ENCODE measurements around the gene SHC3.

SHC3 gene

DNA sequence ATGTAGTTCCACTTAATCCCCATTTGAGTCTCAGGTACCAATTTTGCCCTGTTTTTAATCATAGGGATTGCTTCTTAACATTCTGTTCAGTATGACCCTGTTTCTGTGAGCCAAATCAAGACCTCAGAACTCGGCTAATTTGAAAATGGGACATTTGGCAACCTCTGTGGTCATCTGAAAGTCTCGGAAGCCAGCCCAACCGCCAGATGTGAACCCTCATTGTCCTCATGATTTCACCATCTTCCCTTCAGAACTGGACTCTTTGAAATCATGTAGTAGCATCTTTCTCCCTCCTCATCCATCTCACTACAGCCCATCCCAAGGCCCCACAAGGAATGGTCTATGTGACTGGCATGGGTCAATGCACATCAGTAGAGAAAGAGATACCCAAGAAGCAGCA, 98.4 kb downstream of the SHC3 start:
- no peak for DNase-seq (ENCODE audit: low read depth)
- TF ChIP-seq, protein P1, sequence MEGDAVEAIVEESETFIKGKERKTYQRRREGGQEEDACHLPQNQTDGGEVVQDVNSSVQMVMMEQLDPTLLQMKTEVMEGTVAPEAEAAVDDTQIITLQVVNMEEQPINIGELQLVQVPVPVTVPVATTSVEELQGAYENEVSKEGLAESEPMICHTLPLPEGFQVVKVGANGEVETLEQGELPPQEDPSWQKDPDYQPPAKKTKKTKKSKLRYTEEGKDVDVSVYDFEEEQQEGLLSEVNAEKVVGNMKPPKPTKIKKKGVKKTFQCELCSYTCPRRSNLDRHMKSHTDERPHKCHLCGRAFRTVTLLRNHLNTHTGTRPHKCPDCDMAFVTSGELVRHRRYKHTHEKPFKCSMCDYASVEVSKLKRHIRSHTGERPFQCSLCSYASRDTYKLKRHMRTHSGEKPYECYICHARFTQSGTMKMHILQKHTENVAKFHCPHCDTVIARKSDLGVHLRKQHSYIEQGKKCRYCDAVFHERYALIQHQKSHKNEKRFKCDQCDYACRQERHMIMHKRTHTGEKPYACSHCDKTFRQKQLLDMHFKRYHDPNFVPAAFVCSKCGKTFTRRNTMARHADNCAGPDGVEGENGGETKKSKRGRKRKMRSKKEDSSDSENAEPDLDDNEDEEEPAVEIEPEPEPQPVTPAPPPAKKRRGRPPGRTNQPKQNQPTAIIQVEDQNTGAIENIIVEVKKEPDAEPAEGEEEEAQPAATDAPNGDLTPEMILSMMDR (IDR thresholded peaks at IDR 0.05; ENCODE audit: insufficient read depth, low read depth, low read length, missing control alignments) = no peak
- H3K4me3 ChIP-seq (ENCODE audit: low read depth, low read length) = no peak overlapping the region

DNA sequence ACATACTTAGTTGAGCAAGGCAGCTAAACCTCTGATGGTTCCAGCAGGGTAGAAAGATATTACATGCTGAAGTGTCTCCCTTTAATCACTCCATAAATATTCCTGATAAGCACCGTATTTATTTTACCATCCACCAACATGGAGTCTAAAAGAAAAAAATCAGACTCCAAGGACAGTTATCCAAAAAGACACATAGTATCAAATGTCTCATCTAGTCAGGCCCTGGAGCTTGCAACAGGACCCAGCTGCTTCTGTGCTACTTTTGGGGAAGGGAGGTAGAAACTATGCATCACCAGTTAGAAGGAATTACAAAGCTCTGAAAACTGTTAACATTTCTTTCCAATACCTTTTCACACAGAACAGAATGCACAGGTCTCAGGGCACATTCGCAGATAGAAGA, 99.2 kb downstream of the SHC3 start:
- no peak for DNase-seq (ENCODE audit: low read depth)
- H3K4me3 ChIP-seq (ENCODE audit: low read depth, low read length) = no peak overlapping the region
- TF ChIP-seq, protein P1 (IDR thresholded peaks at IDR 0.05; ENCODE audit: insufficient read depth, low read depth, low read length, missing control alignments) = no peak

DNA sequence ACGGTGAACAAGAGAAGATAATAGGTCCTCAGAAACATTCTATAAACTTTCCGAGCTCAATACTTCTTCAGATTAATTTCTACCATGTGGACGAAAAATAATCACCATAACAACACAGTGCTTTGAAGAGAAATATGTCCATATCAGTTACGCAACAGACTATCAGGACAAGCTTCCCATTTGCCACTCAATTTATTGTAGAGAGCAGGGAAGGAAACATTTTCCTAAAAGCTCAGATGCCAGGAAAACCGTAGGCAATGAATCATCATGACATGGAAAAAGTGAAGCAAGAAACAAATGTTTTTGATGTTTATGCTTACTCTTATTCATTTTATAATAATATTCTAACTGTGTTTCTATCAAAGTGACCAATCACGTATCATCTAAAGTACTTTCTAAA, 99.8 kb downstream of the SHC3 start:
- no peak for DNase-seq (ENCODE audit: low read depth)

DNA sequence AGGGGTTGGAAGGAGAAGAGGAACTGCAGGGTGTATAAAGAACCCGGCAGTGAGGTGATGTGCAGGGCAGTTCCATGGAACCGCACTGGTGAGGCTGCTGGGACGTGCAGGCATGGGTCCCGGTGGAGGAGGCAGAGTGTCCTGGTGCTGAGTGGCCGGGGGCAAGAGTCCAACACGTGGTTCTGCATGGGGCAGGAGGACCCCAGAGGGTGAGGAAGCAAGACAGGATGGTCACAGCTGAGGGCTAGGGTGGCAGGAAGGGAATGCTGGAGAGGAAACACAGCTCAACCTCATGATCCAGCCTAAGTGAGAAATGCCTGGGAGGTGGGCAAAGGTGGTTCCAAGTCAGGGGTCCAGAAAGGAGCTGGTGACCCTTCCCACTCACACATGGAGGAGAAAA, 100.2 kb downstream of the SHC3 start:
- TF ChIP-seq, protein P1 (IDR thresholded peaks at IDR 0.05; ENCODE audit: insufficient read depth, low read depth, low read length, missing control alignments) = no peak
- no peak overlapping the region for H3K4me3 ChIP-seq (ENCODE audit: low read depth, low read length)
- DNase-seq (ENCODE audit: low read depth) = no peak

More for the DNA sequence above, 99.8 kb downstream of the SHC3 start:
- H3K4me3 ChIP-seq (ENCODE audit: low read depth, low read length) = no peak overlapping the region
- TF ChIP-seq, protein P1 (IDR thresholded peaks at IDR 0.05; ENCODE audit: insufficient read depth, low read depth, low read length, missing control alignments) = no peak

DNA sequence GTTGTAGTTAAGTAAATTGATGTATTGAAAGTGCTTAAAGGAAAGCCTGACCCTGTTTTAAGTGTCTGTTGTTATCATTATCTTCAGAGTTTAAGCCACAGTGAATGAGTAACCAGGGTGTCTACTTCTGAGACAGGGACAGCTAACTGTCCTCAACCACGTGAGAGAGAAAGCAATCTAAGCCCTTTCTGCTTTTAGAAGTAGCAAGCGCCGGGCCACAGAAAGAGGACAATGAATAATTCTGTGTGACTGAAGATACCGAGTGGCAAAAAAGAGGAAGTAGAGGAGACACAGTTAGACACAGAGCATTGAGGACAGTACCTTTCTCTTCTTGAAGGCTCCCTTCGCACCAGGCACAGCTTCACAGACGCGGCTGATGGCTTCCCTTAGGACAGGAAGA, 101.1 kb downstream of the SHC3 start:
- TF ChIP-seq, protein P1 (IDR thresholded peaks at IDR 0.05; ENCODE audit: insufficient read depth, low read depth, low read length, missing control alignments) = no peak
- peak; percentile 2 for DNase-seq (ENCODE audit: low read depth)
- no peak overlapping the region for H3K4me3 ChIP-seq (ENCODE audit: low read depth, low read length)

DNA sequence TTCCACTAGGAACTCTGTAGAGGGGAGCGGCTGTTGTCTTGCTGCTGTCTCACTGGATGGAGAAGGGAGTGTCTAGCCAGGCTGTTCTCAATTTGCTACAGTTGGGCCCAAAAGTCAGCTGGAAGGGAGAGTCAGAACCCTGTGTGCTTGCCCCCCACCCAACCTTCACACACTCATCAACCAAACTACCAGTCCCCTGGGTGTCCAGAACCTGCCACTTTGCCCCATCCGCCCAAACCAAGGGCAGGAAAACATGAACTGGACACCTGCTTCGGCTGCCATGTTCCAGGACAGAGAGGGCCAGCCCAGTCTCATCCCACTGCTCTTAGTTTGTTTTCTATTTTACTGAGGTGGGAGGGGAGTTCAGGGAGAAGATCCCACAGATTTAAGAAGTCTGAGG, 105.2 kb downstream of the SHC3 start:
- no peak overlapping the region for H3K4me3 ChIP-seq (ENCODE audit: low read depth, low read length)
- TF ChIP-seq, protein P1 (IDR thresholded peaks at IDR 0.05; ENCODE audit: insufficient read depth, low read depth, low read length, missing control alignments) = no peak
- DNase-seq (ENCODE audit: low read depth) = no peak

DNA sequence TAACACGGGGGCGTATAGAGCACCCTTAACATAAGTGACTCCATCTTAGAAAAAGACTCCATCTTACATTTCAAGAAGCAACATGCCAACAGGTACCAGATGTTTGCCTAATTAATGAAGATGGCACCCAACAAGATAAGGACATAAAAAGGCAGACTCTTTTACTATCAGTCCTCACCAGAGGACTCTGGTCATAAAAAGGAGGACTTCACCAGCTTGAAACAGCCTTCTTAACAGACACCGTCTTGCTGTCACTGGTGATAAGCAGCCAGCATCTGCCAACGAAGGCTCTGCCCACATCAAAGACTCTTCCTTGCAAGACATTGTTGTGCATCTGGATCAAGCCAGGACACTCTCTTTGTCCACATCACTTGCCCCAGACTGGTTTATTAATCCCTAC, 107.0 kb downstream of the SHC3 start:
- DNase-seq (ENCODE audit: low read depth) = no peak
- H3K4me3 ChIP-seq (ENCODE audit: low read depth, low read length) = no peak overlapping the region
- TF ChIP-seq, protein P1 (IDR thresholded peaks at IDR 0.05; ENCODE audit: insufficient read depth, low read depth, low read length, missing control alignments) = no peak

Data from GM12865 (cell line).